Transverse colon (tissue), 4 donors: Measurements from ENCODE around the gene TBL1X. TPM values are rescaled to one million over a fixed set of nuclear protein-coding genes. Genes with fewer than 3 reads are reported as not detected.

Experiments used
- DNase-seq: peaks from one replicate; pipeline ENCODE4 v3.0.0-alpha.2; 2019
- H3K27ac ChIP-seq, 4 donors: fragments of 200-600 bp; sonication (generic); 2 replicates each; pipeline ENCODE4 v1.5.1; 2016 to 2018; ENCODE audit warnings: inconsistent platforms in 4 of 4
- H3K27me3 ChIP-seq: fragments of 200-600 bp; sonication (generic); 2 replicates; pipeline ENCODE4 v1.5.1; 2017; ENCODE audit warnings: inconsistent platforms
- H3K36me3 ChIP-seq, 4 donors: fragments of 200-600 bp; sonication (generic); 2 replicates each; pipeline ENCODE4 v1.5.1; 2017 to 2019; ENCODE audit warnings: inconsistent platforms in 4 of 4
- H3K4me1 ChIP-seq, 4 donors: fragments of 200-600 bp; sonication (generic); 2 replicates each; pipeline ENCODE4 v1.5.1; 2017 to 2020; ENCODE audit warnings: inconsistent platforms in 4 of 4
- H3K4me3 ChIP-seq, 4 donors: fragments of 200-600 bp; sonication (generic); 1 replicate in 1 of 4; 2 replicates in 3 of 4; pipeline versions ENCODE4 v1.5.1 to v1.6.1; 2017 to 2019; ENCODE audit warnings: inconsistent platforms in 4 of 4
- H3K9me3 ChIP-seq, 2 donors: fragments of 200-600 bp; sonication (generic); 2 replicates each; pipeline ENCODE4 v1.5.1; 2017 to 2019; ENCODE audit warnings: inconsistent platforms in 2 of 2
- EP300 ChIP-seq: sonication (generic); formaldehyde crosslinking; IDR thresholded peaks from one replicate; pipeline ENCODE4 v1.6.1; 2017; ENCODE audit warnings: antibody characterized with exemption, low read depth
- POLR2A ChIP-seq: fragments of 450-650 bp; IDR thresholded peaks from one replicate; pipeline ENCODE4 v1.6.1; 2016; ENCODE audit warnings: antibody characterized with exemption, mild to moderate bottlenecking, moderate library complexity
- POLR2AphosphoS5 ChIP-seq, 3 donors: sonication (generic); formaldehyde crosslinking; IDR thresholded peaks; one replicate each; pipeline ENCODE4 v1.6.1; 2016; ENCODE audit warnings: antibody characterized with exemption in 3 of 3
- WGBS, 2 donors: methylation state at CpG; one replicate each; pipeline ENCODE4 v1.1.5; 2018; ENCODE audit warnings: low coverage in 1 of 2; 5-methylcytosine and 5-hydroxymethylcytosine counted together
- in situ Hi-C, 4 donors: fragments of 200-750 bp; cut with MboI; loops; one replicate each; pipeline versions ENCODE4 v1.15.0 to v1.15.1; 2017; ENCODE audit warnings: low sequenced_read_pairs in 3 of 4, low pct_ligation_motif_present in 1 of 4, low pct_unique_long_range_greater_than_20kb in 1 of 4
- intact Hi-C: fragments of 100-400 bp; cut with DNase I; formaldehyde crosslinking; loops from one replicate; pipeline ENCODE4 v1.15.1; 2023; ENCODE audit warnings: low total_unique reads
- total RNA-seq, 4 donors: library from RNA; depleted of rRNA; stranded (reverse); fragments of >200 nt; gene quantifications; one replicate each; pipeline ENCODE4 v1.1.0, GENCODE V29; 2016
- TF ChIP-seq, protein P1 (sequence below), 5 experiments: fragments of 200-600 bp in 3 of 5; fragments of 450-650 bp in 2 of 5; sonication (generic) in 3 of 5; IDR thresholded peaks; 1 replicate in 2 of 5; 2 replicates in 3 of 5; pipeline ENCODE4 v1.5.1; 2016 to 2017; ENCODE audit warnings: antibody characterized with exemption in 5 of 5, inconsistent platforms in 3 of 5, mild to moderate bottlenecking in 2 of 5, moderate library complexity in 1 of 5

TBL1X gene
- total RNA-seq, 4 donors from 2014 or later, result 3.4 to 16.8 (median 13.0) TPM

DNA sequence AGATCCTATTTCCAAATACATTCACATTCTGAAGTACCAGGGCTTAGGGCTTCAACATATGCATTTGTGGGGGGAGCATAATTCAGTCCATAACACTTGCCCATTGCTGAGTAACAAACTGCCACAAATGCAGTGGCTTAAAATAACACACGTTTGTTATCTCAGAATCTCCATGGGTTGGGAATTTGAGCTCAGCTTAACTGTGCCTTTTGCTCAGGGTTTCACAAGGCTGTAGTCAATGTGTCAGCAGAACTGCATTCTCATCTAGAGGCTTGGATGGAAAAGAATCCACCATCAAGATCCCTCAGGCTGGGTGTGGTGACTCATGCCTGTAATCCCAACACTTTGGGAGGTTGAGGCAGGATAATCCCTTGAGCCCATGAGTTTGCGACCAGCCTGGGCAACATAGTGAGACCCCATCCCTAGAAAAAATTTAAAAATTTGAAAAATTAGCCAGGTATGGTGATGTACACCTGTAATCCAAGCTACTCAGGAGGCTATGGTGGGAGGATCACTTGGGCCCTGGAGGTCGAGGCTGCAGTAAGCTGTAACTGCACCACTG is 25.8 kb upstream of the TBL1X start:
- no peak overlapping the region for H3K27ac ChIP-seq
- no peaks in the 10 kb centered on the region for H3K9me3 ChIP-seq
- no peak overlapping the region for H3K4me3 ChIP-seq
- TF ChIP-seq, protein P1, sequence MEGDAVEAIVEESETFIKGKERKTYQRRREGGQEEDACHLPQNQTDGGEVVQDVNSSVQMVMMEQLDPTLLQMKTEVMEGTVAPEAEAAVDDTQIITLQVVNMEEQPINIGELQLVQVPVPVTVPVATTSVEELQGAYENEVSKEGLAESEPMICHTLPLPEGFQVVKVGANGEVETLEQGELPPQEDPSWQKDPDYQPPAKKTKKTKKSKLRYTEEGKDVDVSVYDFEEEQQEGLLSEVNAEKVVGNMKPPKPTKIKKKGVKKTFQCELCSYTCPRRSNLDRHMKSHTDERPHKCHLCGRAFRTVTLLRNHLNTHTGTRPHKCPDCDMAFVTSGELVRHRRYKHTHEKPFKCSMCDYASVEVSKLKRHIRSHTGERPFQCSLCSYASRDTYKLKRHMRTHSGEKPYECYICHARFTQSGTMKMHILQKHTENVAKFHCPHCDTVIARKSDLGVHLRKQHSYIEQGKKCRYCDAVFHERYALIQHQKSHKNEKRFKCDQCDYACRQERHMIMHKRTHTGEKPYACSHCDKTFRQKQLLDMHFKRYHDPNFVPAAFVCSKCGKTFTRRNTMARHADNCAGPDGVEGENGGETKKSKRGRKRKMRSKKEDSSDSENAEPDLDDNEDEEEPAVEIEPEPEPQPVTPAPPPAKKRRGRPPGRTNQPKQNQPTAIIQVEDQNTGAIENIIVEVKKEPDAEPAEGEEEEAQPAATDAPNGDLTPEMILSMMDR (IDR thresholded peaks at IDR 0.05), result no peak
- H3K36me3 ChIP-seq, result no peaks in the 10 kb centered on the region
- no peaks in the 10 kb centered on the region for H3K27me3 ChIP-seq
- H3K4me1 ChIP-seq, result no peaks in the 10 kb centered on the region
- no peak for DNase-seq
- 66% methylated on average over 3 of the region's 3 CpGs; no CpG with 5 or more reads in 1 of the 2 donors for WGBS, 2 donors
- intact Hi-C loops, result no loop called here
- in situ Hi-C loops, result no loop called here

DNA sequence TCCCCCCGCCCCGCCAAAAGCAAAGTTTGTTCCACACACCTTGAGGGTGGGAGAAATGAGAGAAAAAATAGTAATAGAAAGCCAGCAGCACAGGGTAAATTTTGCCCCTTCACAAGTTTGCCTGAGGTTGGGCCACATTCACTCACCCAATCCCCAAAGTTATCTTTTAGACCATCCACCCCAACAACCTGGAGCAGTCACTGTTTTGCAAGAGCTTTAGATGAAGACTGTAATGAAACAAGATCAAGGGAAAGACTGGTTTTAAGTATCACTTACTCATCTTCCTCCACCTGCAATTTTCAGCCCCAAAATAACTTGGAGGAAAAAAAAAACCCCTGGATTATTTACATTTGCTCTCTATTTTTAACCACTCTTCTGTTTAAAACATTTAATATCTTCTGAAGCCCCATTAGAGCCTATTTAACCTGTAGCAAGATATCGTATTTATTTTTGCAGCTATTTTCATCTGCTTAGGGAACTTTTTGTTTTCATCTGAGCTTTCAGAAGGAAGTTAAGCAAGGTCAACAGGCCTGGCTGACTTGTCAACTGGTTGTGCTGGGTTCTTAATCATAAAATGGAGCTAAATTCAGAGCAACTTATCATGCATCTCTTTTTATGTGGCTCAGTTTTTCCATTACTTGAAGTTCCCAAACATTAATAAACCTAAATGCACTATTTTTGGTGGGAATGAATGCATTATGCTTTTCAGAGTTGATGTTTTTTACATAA is 24.6 kb upstream of the TBL1X start:
- in situ Hi-C loops, result no loop called here
- H3K36me3 ChIP-seq, result no peaks in the 10 kb centered on the region
- H3K27ac ChIP-seq, result no peak overlapping the region
- TF ChIP-seq POLR2AphosphoS5 (IDR thresholded peaks at IDR 0.05) (no peak), POLR2A (no peak), EP300 (no peak)
- TF ChIP-seq, protein P1 (IDR thresholded peaks at IDR 0.05), result no peak
- no peak overlapping the region for H3K4me3 ChIP-seq
- no peaks in the 10 kb centered on the region for H3K9me3 ChIP-seq
- 79 to 89% methylated on average over 3 of the region's 3 CpGs for WGBS, 2 donors
- no peaks in the 10 kb centered on the region for H3K4me1 ChIP-seq
- intact Hi-C loops, result no loop called here
- DNase-seq, result no peak
- no peaks in the 10 kb centered on the region for H3K27me3 ChIP-seq

DNA sequence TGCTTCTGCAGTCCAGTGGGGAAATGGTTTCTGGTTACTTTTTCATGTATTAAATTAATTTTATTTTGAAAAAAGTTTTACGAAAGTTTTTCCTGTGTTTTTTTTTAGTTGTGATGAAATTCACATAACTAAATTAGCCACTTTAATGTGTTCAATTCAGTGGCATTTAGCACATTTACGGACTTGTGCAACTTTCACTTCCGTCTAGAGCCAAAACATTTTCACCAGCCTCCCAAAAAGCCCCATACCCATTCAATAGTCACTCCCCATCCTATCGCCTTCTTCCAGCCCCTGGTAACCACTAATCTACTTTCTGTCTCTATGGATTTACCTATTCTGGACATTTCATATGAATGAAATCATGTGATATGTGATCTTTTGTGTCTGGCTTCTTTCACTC is 22.8 kb upstream of the TBL1X start:
- H3K9me3 ChIP-seq, result no peaks in the 10 kb centered on the region
- no peak overlapping the region for H3K27ac ChIP-seq
- TF ChIP-seq EP300 (no peak), POLR2AphosphoS5 (IDR thresholded peaks at IDR 0.05) (no peak), POLR2A (no peak)
- TF ChIP-seq, protein P1 (IDR thresholded peaks at IDR 0.05), result no peak
- no peak for DNase-seq
- H3K36me3 ChIP-seq, result no peaks in the 10 kb centered on the region
- 72 to 95% methylated on average over 4 of the region's 4 CpGs for WGBS, 2 donors
- intact Hi-C loops, result no loop called here
- in situ Hi-C loops, result no loop called here
- H3K4me1 ChIP-seq, result no peaks in the 10 kb centered on the region
- H3K27me3 ChIP-seq, result no peaks in the 10 kb centered on the region
- H3K4me3 ChIP-seq, result no peak overlapping the region

DNA sequence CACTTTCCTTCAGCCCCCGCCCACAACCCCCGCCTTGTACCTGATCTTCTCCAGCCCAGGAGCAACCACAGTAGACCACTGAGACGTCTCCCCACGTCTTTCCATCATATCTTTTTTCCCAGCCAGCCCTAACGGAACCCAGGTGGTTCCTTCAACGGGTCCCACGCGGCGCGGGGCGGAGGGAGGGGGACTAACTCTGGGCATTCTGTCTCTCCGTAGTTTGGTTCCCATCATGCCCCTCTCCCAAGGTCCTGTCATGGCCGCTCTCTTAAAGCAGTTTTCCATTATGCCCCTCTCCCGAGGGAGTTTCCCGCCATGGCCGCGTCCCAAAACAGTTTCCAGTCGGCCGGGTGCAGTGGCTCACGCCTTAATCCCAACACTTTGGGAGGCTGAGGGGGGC is 21.5 kb upstream of the TBL1X start:
- TF ChIP-seq POLR2AphosphoS5 (IDR thresholded peaks at IDR 0.05) (no peak), POLR2A (no peak), EP300 (no peak)
- TF ChIP-seq, protein P1 (IDR thresholded peaks at IDR 0.05), result no peak
- in situ Hi-C loops, result no loop called here
- Histone ChIP-seq H3K36me3 (no peaks in the 10 kb centered on the region), H3K9me3 (no peaks in the 10 kb centered on the region), H3K27ac (no peak overlapping the region), H3K4me3 (no peak overlapping the region), H3K27me3 (no peaks in the 10 kb centered on the region), H3K4me1 (no peaks in the 10 kb centered on the region)
- no peak for DNase-seq
- intact Hi-C loops, result no loop called here
- WGBS, 2 donors, result 88 to 93% methylated on average over 4 to 20 of the region's 20 CpGs
